GM19238 (cell line): ENCODE measurements around the gene ATAD3B.
"Not testable (repeated sequence)": the region's sequence is repeated elsewhere in the genome, so short reads cannot be mapped to it uniquely, and the experiment has no call there.

Experiments used
- DNase-seq: peaks from one replicate; pipeline ENCODE4 v3.0.0; 2011; ENCODE audit warnings: low spot score; ENCODE audit not compliant: insufficient read length

The ATAD3B gene

DNA sequence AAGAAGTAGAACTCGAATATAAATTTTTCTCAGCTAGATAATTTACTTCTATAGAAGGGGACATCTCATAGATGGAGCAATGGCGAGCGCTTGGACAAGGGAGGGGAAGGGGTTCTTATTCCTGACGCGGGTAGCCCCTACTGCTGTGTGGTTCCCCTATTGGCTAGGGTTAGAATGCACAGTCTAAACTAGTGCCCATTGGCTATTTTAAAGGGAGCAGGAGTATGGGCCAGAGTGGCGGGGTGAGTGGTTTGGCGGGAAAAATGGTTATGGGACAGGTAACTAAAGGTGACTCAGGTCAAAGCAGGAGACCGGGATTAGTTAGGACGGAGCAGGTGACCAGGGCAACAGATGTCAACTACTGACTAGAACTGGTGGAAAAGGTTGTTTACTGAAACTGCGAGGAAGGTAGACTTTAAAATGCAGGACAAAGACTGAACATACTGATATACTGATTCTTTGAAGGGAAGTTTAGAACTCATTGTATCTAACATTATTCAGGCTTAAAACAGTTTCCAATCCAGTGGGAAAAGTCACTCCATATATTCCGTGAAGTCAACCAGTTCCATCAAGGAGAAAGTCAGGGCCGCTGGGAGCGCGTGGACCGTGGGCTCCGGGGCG is 39.5 kb downstream of the ATAD3B start:
- no peak for DNase-seq

DNA sequence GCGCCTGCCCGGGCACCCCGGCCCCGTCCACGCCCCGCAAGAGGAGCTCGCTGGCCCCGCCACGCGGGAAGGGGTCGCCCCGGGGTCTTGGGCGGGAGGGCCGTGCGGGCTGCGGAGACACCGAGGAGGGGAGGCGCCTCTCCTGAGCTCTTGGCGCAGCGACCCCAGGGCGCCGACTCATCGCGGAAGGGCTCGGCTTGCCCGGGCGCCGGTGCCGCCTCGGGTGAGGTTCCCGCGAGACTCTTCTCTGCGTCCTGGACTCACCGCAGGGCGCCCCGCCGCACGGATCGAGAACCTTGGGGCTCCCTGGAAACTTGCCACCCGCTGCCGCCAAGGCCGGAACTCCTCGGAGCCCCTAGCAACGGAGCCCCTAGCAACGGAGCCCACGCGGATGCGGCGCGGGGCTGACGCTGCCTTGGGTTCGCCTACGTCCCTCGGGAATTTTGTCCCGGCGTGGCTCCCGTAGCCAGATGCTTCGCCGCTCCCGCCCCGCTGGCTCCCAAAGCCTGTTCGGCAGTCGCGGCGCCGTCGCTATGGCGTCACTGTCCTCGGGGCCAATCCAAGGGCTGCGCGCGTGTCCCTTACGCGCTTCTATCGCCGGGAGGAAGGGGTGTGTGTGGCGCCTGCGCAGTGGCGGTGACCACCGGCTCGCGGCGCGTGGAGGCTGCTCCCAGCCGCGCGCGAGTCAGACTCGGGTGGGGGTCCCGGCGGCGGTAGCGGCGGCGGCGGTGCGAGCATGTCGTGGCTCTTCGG is 40.1 kb downstream of the ATAD3B start, which contains the start of gene ATAD3A:
Gene ATAD3A, plus strand, starts transcription at position 630 of the 753 bp plus-strand sequence. Its CDS starts 107 bp downstream, at position 737.
- DNase-seq = peak; percentile 99

DNA sequence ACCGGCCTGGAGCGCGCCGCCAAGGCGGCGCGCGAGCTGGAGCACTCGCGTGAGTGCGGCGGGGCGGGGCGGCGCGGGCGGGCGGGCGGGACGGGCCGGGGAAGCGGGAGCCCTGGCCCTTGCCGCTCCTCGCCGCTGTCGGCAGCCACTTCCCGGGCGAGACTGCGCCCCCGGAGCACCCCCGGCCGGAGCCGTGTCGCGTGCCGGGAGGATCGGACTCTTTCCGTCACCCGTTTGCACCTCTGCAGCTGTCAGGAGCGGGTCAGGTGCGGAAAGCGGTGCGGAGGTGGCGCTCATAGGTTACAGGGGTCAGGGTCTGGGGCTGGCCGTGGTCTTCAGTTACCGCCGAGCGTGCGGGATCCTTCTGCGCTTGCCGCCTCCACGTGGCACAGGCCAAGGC is 40.9 kb downstream of the ATAD3B start:
- DNase-seq = not testable (repeated sequence)

DNA sequence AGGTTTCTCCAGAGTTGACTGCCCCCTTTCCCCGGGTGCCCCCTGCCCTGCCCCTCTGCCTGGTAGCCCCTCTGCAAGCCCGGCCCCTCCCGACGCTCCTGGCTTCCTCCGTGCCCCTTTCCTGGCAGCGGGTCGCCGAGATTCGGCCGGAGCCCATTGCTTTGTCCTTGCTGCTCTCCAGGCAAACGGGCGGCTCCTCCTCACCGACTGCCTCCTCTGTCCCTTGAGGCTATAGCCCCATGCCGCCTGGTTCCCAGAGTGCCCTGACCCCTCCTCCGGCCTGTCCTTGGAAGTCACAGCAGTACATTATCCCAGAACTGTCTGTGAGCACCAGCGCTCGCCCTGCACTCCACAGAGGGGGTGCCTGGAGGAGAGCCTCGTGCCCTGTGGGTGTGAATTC is 42.1 kb downstream of the ATAD3B start:
- DNase-seq = not testable (repeated sequence)

DNA sequence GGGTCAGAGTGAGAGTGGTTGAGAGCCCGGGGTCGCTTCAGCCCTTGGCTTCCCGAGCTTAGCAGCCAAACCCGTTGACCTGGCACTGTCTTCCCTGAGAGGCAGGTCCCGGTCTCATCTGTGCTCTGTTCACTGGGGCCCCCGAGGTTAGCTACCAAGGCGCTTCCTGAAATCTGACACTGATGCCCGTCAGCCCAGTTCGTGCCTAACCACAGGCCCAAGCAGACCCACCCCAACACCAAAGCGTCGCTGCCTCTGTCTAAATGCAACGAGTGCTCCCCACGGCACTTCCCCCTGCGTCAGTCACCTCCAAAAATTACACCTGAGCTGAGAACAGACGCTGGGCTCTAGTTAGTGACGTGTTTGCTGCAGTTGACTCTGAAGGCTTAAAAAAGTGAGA is 42.8 kb downstream of the ATAD3B start:
- not testable (repeated sequence) for DNase-seq

DNA sequence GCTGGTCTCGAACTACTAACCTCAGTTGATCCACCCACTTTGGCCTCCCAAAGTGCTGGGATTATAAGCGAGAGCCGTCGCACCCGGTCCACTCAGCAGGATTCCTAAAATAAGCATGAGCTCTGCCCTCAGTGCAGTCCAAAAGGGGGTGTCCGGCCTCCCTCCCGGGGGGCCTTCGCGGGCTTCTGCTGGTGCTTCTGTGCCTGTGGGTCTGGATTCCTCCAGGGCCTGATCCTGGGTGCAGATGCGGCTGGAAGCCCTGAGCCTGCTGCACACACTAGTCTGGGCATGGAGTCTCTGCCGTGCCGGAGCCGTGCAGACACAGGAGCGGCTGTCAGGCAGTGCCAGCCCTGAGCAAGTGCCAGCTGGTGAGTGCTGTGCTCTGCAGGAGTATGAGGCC is 45.4 kb downstream of the ATAD3B start:
- not testable (repeated sequence) for DNase-seq

DNA sequence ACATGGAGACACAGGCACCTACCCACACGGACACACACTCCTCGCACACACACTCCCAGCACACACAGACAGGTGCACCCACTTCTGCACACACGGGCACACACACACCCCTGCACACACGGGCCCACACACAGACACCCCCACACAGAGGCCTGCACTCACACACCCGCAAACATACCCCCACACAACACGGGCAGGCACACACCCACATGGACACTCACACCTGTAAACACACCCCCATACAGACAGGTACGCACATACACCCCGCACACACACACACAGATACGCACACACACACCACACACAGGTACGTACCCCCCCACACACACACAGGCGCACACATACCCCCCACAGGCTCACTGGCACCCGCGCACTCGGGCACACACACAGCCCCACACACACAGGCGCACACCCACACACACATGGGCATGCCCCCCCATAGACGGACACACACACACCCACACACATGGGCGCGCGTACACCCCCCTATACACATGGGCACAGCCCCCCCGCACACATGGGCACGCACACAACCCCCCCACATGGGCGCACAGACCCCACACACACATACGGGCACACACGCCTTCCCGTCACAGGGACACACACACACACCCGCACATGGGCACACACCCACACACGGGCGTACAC is 46.5 kb downstream of the ATAD3B start:
- DNase-seq = no peak

DNA sequence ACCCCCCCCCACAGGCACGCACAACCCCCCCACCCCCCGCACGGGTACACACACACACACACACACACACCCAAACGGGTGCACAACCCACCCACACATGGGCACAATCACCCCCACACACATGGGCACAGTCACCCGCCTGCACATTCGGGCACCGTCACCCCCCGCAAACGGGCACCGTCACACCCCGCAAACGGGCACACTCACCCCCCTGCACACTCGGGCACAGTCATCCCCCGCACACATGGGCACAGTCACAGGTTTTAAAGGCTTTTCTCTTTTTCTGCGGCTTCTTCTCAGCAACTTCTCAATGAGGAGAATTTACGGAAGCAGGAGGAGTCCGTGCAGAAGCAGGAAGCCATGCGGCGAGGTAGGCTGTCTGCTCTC is 47.0 kb downstream of the ATAD3B start:
- not testable (repeated sequence) for DNase-seq

DNA sequence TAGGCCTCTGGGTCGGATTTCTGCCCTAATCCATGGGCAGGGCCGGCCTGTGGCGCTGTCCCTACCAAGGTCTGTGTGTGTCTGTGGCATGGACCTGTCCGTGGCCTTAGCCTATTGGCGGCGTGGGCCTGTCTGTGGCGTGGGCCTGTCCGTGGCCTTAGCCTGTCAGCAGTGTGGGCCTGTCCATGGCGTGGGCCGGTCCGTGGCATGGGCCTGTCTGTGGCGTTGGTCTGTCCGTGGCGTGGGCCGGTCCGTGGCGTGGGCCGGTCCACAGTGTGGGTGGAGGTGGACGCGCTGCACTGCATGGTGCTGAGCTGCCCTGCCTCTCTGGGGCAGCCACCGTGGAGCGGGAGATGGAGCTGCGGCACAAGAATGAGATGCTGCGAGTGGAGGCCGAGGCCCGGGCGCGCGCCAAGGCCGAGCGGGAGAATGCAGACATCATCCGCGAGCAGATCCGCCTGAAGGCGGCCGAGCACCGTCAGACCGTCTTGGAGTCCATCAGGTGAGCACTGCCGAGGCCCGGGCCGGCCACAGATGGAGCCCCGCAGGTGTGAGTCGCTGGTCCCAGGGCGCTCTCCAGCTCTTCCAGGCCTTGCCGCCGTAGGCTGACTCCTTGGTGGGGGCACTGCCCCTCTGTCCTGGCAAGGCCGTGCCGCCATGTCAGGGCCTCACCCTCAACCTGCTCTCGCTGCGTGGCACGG is 48.4 kb downstream of the ATAD3B start:
- not testable (repeated sequence) for DNase-seq

DNA sequence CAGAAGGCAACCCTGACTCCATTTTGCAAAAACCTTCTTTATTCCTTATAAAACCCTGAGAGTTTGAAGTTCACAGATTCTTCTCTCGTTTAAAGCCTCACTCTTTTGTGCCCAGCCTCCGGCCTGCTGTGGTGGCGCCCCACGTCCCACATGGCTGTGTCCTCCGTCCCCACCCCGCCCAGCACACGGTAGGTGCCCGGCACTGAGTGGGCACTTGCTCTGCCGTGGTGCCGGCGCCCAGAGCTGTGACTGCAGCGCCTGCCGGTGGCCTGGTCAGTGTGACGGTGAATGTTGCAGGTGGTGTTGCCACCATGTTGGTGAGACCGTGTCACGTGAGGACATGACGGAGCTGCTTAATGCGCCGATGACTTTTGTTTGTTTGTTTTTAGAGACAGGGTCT is 49.8 kb downstream of the ATAD3B start:
- no peak for DNase-seq

DNA sequence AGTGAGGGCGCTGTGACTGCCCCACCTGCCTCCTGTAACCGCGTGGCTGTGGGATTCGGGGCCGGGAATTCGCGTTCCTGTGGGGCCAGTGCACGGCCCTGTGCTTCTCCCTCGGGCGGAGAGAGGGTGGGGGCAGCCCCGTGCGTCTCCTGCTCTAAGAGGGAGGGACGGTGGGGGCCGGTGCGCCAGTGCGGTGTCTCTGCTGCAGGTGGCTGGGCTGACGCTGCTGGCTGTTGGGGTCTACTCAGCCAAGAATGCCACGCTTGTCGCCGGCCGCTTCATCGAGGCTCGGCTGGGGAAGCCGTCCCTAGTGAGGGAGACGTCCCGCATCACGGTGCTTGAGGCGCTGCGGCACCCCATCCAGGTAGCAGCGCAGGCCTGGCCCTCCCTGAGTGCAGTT is 51.0 kb downstream of the ATAD3B start:
- not testable (repeated sequence) for DNase-seq

DNA sequence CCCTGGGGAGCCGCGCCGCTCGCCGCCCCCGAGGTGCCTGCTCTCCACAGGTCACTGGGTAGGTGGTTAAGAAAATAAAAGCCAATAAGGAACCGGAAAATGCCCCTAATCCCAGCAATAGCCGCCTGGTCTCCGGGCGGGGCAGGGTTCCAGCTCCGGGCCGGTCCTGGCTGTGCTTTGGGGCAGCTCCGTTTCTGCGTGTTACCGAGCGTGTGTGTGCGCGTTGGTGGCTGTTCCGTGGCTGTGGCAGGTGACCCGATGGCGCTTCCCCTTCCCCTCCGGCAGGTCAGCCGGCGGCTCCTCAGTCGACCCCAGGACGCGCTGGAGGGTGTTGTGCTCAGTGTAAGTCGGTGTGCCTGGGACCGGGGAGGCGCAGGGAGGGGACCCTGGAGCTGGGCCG is 51.7 kb downstream of the ATAD3B start:
- not testable (repeated sequence) for DNase-seq

DNA sequence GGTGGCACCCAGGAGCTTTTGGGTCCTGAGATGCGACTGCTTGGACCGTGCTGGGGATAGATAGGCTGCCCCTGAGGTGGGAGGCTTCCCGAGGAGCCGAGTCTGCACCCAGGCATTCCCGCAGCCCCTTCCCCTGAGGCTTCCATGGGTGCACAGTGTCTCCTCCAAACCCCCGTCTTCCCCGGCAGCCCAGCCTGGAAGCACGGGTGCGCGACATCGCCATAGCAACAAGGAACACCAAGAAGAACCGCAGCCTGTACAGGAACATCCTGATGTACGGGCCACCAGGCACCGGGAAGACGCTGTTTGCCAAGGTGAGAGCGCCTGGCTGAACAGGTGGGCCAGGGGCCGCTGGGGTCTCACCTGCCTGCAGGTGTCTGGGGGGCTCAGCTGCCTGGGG is 52.1 kb downstream of the ATAD3B start:
- not testable (repeated sequence) for DNase-seq

DNA sequence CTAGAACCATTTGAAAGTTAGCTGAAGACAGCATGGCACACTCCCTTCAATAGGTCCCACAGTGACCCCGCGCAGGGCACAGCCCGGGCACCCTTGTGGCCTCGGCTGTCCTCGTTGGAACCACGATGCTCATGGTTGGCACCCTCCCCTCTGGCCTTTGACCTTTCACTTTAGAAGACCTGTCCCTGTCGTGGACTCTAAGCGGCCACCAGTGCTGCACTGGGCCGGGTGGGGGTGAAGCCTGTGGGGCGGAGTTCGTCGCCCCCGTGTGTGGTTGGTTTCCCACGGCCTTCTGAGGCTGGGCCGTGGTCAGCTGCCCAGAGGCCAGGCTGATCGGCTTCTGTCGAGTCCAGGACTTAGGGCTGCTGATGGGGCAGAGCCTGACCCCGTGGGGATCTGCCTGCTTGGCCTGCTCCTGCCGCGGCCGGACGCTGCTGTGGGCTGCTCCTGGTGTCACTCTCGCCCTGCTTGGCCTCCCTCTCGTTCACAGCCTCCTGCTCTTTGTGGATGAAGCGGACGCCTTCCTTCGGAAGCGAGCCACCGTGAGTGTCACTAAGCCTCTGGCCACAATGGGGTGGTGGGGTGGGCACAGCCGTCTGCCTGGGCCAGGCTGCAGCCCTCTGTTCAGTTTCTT is 53.3 kb downstream of the ATAD3B start:
- DNase-seq = not testable (repeated sequence)

DNA sequence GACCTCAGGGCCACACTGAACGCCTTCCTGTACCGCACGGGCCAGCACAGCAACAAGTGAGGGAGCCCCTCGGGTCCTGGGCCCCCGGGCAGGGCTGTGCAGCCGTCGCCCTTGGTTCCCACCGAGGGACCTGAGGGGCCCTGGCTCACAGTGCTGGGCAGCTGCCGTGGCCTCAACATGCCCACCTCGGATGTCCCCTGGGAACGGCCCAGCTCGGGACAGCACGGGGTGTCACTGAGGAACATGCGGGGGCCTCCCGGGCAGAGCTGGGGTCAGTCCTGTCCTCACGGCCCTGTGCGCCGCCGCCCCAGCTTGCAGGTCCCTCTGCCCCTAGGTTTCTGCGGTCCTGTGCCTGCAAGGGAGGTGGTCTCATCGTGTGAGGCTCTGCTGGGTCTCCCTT is 54.9 kb downstream of the ATAD3B start:
- DNase-seq = not testable (repeated sequence)

DNA sequence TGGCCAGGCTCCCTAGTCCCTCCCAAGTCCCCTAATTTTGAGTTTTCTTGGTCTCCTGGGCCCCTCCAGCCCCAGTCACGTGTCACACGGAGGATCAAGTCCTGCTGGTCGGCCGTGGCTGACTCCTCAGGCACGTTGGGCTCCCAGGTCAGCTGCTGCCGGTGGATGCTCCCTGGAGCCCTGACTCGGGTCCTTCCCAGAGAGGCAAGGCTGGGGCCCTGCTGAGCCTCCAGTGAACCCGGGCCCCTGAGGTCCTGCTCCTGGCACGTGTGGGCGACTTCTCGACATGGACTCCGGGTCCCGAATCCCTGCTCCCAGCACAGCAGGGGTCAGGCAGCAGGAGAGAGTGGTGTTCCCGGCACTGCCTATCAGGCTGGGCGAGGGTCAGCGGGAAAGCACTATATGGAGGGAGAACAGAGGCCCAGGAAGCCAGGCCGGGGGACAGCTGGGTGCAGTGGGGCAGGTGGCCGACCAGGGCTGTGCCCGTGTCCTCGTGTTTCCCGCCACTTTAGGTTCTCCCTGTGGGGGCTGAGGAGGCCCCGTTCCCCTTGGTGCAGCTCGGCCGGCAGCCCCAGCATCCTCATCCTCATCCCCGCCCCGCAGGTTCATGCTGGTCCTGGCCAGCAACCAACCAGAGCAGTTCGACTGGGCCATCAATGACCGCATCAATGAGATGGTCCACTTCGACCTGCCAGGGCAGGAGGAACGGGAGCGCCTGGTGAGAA is 55.7 kb downstream of the ATAD3B start:
- no peak for DNase-seq

DNA sequence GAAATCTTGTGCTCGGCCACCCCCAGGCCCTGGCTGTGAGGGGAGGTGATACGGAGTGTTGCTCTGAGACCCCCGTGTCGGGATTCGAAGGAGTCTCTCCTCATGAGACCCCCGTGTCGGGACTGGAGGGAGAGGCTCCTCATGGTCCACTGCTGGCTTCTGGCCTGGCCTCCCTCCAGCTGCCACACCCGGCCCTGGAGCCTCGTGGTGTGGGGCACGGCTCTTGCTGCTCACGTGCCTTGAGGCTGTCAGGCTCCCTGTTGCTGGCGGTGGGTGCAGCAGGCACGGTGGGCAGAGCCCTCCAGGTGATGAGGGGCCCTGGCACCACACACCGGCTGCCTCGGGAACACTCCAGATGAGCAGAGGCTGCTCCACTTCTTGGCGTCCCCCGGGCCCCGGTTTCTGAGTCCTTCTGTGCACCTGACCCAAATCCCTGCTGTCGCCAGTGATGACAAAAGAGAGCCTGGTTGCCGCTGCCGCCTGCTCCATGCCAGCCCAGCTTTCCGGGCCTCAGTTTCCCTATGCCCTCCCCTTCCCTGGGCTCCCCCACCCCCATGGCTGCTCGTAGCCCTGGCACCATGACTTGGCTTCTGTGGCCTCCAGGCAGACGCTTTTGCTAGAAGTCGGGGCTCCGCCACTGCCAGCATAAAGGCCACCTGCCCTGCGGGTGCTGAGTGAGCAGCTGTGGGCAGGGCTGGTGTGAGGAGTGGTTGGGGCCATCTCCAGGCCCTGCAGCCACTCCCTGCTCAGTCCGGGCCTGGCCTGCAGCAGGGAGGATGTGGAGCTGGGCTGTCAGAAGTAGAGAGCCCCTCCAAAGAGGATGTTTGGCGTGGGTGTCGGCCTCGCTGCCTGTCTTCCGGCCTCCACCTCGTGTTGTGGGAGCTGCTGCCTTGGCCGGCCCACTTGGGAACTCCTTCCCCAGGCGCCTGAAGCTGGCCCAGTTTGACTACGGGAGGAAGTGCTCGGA is 57.0 kb downstream of the ATAD3B start:
- DNase-seq = no peak

DNA sequence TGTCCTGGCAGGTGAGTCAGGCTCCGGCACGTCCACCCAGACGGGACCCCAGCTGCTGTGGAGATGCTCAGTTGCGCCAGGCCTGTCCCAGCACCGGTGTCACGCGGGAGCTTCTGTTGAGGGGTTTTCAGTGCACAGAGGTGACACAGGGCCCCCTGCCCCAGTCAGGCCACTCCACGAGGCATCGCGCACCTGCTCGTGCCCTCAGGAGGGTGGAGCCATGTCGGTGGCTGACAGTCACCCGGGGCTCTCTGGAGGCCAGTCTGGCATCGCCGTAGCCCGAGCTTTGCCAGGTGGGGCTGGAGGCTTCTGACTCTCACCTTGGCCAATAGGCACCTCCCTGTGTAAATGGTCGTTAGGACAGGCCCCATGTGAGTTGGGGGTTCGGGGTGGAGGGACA is 57.8 kb downstream of the ATAD3B start:
- no peak for DNase-seq

DNA sequence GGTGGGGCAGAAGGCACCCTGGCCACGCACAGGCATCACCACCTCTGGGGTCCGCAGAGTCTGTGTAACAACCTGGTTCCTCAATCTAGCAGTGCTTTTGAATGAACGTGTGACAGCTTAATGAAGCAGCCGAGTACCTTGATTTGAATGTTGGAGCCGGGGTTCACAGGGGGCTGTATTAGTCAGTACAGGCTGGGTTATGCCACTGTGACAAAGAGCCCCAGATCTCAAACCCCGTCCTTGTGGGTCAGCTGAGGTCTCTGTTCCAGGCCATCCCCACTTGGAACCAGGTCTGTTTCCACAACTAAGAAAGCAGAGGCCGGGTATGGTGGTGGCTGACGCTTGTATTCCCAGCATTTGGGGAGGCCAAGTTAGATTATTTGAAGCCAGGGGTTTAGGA is 58.4 kb downstream of the ATAD3B start:
- no peak for DNase-seq

DNA sequence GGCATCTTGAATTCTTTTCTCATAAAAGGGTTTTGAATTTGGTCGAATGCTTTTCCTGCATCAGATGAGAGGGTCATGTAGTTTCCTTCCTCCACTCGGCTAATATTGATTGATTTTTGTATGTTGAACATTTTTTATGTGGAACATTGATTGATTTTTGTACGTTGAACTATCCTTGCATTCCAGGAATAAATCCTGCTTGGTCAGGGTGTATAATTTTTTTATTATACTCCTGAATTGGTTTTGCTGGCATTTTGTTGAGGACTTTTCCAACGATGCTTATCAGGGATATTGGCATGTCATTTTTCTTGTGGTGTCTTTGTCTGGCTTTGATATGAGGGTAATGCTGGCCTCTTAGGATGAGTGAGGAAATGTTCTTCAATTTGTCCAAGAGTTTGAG is 60.4 kb downstream of the ATAD3B start:
- no peak for DNase-seq
